Measurements from ENCODE around the gene PEAK1.

DNA sequence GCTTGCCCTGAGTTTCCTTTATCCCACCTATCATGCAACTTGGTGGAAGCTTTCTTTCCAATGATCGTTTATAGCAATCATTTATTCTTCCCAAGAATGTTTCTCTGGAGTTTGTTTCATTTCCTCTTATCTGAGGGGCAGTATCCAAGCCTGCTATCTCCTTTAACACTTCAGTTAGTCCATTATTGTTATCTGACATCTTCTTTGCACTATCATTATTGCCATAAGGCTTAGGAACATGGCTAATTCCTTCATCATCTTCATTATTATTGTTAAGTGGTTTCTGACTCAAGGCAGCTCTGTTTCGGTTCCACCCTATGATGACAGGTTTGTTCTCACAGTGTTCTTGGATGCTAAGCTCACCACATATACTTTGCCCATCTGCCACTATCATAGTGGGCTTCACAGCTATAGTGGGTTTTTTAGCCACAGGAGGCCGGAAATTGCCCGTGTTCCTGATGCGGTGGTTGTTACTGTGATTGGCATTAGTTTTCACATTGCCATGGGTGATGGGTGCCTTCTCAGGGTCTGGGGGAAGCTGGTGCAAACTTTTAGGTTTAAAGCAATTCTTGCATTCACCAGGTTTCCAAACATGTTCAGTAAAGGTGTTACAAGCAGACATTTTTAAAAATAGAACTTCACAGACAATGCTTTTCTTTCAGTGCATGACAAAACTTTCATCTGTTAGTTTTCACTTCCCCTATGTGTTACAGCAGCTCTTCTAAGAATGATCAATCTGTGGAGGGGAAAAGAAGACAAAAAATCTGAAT, 238.4 kb downstream of the PEAK1 start:
- TF ChIP-seq EZH2 (IDR thresholded peaks at IDR 0.05; ENCODE audit: borderline replicate concordance, low read depth, low read length, severe bottlenecking) (no peak), POLR2A (IDR thresholded peaks at IDR 0.05; ENCODE audit: low read depth, low read length) (no peak), POLR2AphosphoS5 (IDR thresholded peaks at IDR 0.05; ENCODE audit: insufficient read depth, low read depth, low read length) (no peak)
- TF ChIP-seq, protein P1, sequence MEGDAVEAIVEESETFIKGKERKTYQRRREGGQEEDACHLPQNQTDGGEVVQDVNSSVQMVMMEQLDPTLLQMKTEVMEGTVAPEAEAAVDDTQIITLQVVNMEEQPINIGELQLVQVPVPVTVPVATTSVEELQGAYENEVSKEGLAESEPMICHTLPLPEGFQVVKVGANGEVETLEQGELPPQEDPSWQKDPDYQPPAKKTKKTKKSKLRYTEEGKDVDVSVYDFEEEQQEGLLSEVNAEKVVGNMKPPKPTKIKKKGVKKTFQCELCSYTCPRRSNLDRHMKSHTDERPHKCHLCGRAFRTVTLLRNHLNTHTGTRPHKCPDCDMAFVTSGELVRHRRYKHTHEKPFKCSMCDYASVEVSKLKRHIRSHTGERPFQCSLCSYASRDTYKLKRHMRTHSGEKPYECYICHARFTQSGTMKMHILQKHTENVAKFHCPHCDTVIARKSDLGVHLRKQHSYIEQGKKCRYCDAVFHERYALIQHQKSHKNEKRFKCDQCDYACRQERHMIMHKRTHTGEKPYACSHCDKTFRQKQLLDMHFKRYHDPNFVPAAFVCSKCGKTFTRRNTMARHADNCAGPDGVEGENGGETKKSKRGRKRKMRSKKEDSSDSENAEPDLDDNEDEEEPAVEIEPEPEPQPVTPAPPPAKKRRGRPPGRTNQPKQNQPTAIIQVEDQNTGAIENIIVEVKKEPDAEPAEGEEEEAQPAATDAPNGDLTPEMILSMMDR (IDR thresholded peaks at IDR 0.05; ENCODE audit: extremely low read depth in 1 of 2, insufficient read depth in 1 of 2, low read depth in 1 of 2, low read length in 2 of 2), result no peak
